Measurements from ENCODE around the gene FAM136A. TPM values are rescaled to one million over a fixed set of nuclear protein-coding genes. Genes with fewer than 3 reads are reported as not detected.
"Not testable (repeated sequence)": the region's sequence is repeated elsewhere in the genome, so short reads cannot be mapped to it uniquely, and the experiment has no call there.

Gene FAM136A
- total RNA-seq, 1 experiment from 2014 or later, result 77.7 TPM

DNA sequence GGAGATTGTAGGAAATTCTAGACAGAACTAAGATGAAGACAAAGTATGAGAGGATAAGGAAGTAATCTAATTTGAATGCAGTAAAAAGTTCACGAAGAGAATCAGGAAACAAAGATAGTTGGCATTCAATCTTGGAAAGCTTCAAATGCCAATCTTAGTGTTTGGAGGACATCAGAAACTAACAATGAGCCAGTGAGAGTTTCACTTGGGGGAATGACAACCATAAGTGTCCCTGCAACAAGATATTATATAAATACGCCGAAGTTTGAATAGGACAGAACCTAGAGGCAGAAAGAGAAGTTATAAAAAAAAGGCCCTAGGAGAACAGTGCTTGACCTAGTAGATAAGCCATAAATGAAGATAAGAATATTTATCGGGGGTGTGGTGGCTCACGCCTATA, 19.4 kb downstream of the FAM136A start:
- no peak overlapping the region for H3K27ac ChIP-seq (ENCODE audit: low read depth, low read length, poor library complexity, severe bottlenecking)
- intact Hi-C loops (cut with micrococcal nuclease; ENCODE audit: unreplicated experiment), result no loop called here

DNA sequence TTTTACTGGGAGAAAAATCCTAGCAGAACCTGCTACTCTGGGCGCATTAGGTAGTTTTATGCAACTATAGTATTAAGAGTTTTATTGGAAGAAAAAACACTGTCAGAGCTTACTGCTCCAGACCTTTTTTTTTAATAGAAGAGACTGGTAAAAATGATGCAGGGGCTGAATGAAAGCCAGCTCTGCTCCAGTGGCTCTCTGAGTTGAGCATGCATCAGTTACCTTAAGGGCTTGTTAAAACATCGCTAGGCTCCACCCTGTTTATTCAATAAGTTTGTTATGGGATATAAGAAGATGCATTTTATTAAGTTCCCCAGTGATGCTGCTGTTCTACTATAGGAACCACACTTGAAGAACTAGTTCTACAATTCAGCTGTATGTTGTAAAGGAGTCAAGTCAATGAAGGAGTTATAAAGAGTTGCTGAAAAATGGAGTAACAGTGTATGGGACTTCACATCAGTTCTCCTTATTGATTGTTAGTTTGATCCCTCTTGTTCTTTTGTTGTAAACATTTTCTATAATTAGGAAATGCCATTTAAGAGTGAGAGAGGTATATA, 21.5 kb downstream of the FAM136A start:
- Histone ChIP-seq H3K36me3 (ENCODE audit: insufficient read depth, low read length, poor library complexity, severe bottlenecking) (peaks cover 70% of the 10 kb centered on the region), H3K4me3 (ENCODE audit: low read depth, low read length, poor library complexity, severe bottlenecking) (no peak overlapping the region), H3K27me3 (replicated peaks; ENCODE audit: insufficient read depth, low read depth, low read length, poor library complexity) (no peaks in the 10 kb centered on the region), H3K9me3 (ENCODE audit: low read depth, low read length, poor library complexity, severe bottlenecking) (no peaks in the 10 kb centered on the region), H3K27ac (ENCODE audit: low read depth, low read length, poor library complexity, severe bottlenecking) (no peak overlapping the region), H3K4me1 (ENCODE audit: insufficient read depth, low read length, poor library complexity, severe bottlenecking) (no peaks in the 10 kb centered on the region)
- ChIA-PET CTCF (no interaction called here), POLR2A (ENCODE audit: low non-redundant PET) (no interaction called here)
- no peak for TF ChIP-seq EZH2 (IDR thresholded peaks at IDR 0.05; ENCODE audit: borderline replicate concordance, low read depth, low read length, poor library complexity, severe bottlenecking)
- TF ChIP-seq, protein P1, sequence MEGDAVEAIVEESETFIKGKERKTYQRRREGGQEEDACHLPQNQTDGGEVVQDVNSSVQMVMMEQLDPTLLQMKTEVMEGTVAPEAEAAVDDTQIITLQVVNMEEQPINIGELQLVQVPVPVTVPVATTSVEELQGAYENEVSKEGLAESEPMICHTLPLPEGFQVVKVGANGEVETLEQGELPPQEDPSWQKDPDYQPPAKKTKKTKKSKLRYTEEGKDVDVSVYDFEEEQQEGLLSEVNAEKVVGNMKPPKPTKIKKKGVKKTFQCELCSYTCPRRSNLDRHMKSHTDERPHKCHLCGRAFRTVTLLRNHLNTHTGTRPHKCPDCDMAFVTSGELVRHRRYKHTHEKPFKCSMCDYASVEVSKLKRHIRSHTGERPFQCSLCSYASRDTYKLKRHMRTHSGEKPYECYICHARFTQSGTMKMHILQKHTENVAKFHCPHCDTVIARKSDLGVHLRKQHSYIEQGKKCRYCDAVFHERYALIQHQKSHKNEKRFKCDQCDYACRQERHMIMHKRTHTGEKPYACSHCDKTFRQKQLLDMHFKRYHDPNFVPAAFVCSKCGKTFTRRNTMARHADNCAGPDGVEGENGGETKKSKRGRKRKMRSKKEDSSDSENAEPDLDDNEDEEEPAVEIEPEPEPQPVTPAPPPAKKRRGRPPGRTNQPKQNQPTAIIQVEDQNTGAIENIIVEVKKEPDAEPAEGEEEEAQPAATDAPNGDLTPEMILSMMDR (conservative IDR thresholded peaks at IDR 0.05; ENCODE audit: low read depth, low read length), result no peak
- DNase-seq (ENCODE audit: low spot score), result no peak
- BruUV-seq (replicated peaks), result no TSS peak
- intact Hi-C loops (cut with micrococcal nuclease; ENCODE audit: unreplicated experiment), result no loop called here

More for the DNA sequence above, 19.4 kb downstream of the FAM136A start:
- Histone ChIP-seq H3K27me3 (replicated peaks; ENCODE audit: insufficient read depth, low read depth, low read length, poor library complexity) (no peaks in the 10 kb centered on the region), H3K4me1 (ENCODE audit: insufficient read depth, low read length, poor library complexity, severe bottlenecking) (no peaks in the 10 kb centered on the region), H3K4me3 (ENCODE audit: low read depth, low read length, poor library complexity, severe bottlenecking) (no peak overlapping the region), H3K9me3 (ENCODE audit: low read depth, low read length, poor library complexity, severe bottlenecking) (no peaks in the 10 kb centered on the region), H3K36me3 (ENCODE audit: insufficient read depth, low read length, poor library complexity, severe bottlenecking) (peaks cover 81% of the 10 kb centered on the region)
- no TSS peak for BruUV-seq (replicated peaks)
- TF ChIP-seq, protein P1 (conservative IDR thresholded peaks at IDR 0.05; ENCODE audit: low read depth, low read length), result no peak
- no peak for TF ChIP-seq EZH2 (IDR thresholded peaks at IDR 0.05; ENCODE audit: borderline replicate concordance, low read depth, low read length, poor library complexity, severe bottlenecking)
- ChIA-PET CTCF (no interaction called here), POLR2A (ENCODE audit: low non-redundant PET) (no interaction called here)
- DNase-seq (ENCODE audit: low spot score), result no peak

DNA sequence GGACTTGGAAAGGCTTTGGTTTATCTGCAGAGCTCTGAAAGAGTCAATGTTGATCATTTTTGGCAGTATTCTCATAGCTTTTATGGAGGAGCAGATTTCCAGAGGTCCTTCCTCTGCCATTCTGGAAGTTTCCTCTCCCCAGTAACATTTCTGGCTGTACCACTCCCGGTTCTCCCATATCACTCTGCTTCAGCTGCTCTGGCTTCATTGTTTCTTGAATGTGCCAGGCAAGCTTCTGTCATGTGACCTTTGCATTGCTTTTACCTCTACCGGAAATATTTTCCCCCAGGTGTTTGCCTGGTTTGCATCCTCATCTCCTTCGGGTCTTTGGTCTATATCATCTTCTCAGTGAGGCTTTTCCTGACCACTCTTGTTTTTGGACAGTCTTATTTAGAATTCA, 31.5 kb downstream of the FAM136A start:
- intact Hi-C loops (cut with micrococcal nuclease; ENCODE audit: unreplicated experiment), result no loop called here
- ChIA-PET CTCF (no interaction called here), POLR2A (ENCODE audit: low non-redundant PET) (interaction anchor here (1.0 kb wide), 1 partner anchor 23 kb away, joined by 3 read pairs; the partner anchor contains the start of gene SNRPG)
- no peak for TF ChIP-seq EZH2 (IDR thresholded peaks at IDR 0.05; ENCODE audit: borderline replicate concordance, low read depth, low read length, poor library complexity, severe bottlenecking)
- TF ChIP-seq, protein P1 (conservative IDR thresholded peaks at IDR 0.05; ENCODE audit: low read depth, low read length), result no peak
- Histone ChIP-seq H3K27me3 (replicated peaks; ENCODE audit: insufficient read depth, low read depth, low read length, poor library complexity) (no peaks in the 10 kb centered on the region), H3K4me3 (ENCODE audit: low read depth, low read length, poor library complexity, severe bottlenecking) (no peak overlapping the region), H3K27ac (ENCODE audit: low read depth, low read length, poor library complexity, severe bottlenecking) (no peak overlapping the region), H3K4me1 (ENCODE audit: insufficient read depth, low read length, poor library complexity, severe bottlenecking) (no peaks in the 10 kb centered on the region), H3K36me3 (ENCODE audit: insufficient read depth, low read length, poor library complexity, severe bottlenecking) (no peaks in the 10 kb centered on the region), H3K9me3 (ENCODE audit: low read depth, low read length, poor library complexity, severe bottlenecking) (no peaks in the 10 kb centered on the region)
- no TSS peak for BruUV-seq (replicated peaks)
- DNase-seq (ENCODE audit: low spot score), result no peak

DNA sequence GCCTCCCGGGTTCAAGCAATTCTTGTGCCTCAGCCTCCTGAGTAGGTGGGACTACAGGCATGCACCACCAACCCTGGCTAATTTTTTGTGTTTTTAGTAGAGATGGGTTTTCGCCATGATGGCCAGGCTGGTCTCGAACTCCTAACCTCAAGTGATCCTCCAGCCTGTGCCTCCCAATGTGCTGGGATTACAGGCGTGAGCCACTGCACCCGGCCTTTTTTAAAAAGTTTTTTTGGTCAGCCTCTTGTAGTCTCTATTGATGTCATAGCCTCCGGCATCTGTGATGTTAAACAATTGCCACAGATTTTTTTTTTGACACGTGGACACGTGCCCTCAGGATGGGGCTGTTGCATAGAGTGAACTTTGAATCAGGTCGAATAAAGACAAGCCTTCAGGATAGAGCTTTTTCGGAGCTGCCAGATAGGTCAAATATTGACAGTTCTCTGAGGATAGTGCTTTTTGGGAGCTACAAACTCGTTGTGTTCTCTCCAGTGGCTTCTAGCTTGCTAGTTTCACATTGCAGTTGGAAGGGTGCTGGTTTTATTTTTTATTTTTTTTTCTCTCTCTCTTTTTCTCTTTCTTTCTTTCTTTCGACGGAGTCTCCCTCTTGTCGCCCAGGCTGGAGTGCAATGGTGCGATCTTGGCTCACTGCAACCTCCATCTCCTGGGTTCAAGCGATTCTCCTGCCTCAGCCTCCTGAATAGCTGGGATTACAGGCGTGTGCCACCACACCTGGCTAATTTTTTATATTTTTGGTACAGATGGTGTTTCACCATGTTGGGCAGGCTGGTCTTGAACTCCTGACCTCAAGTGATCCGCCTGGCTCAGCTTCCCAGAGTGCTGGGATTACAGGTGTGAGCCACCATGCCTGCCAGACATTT, 32.2 kb downstream of the FAM136A start:
- POLR2A ChIA-PET (ENCODE audit: low non-redundant PET), result interaction anchor here (1.0 kb wide), 1 partner anchor 24 kb away, joined by 3 read pairs; the partner anchor contains the start of gene SNRPG
- intact Hi-C loops (cut with micrococcal nuclease; ENCODE audit: unreplicated experiment); H3K36me3 ChIP-seq (ENCODE audit: insufficient read depth, low read length, poor library complexity, severe bottlenecking); H3K27ac ChIP-seq (ENCODE audit: low read depth, low read length, poor library complexity, severe bottlenecking); H3K27me3 ChIP-seq (replicated peaks; ENCODE audit: insufficient read depth, low read depth, low read length, poor library complexity); H3K9me3 ChIP-seq (ENCODE audit: low read depth, low read length, poor library complexity, severe bottlenecking); DNase-seq (ENCODE audit: low spot score); H3K4me1 ChIP-seq (ENCODE audit: insufficient read depth, low read length, poor library complexity, severe bottlenecking); H3K4me3 ChIP-seq (ENCODE audit: low read depth, low read length, poor library complexity, severe bottlenecking); CTCF ChIA-PET; BruUV-seq (replicated peaks): not testable (repeated sequence)

DNA sequence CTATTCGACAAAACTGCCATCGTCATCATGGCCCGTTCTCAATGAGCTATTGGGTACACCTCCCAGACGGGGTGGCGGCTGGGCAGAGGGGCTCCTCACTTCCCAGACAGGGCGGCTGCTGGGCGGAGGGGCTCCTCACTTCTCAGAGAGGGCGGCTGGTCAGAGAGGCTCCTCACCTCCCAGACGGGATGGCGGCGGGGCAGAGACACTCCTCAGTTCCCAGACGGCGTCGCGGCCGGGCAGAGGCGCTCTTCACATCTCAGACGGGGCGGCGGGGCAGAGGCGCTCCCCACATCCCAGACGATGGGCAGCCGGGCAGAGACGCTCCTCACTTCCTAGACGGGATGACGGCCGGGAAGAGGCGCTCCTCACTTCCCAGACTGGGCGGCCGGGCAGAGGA, 34.9 kb downstream of the FAM136A start:
- H3K36me3 ChIP-seq (ENCODE audit: insufficient read depth, low read length, poor library complexity, severe bottlenecking); H3K4me1 ChIP-seq (ENCODE audit: insufficient read depth, low read length, poor library complexity, severe bottlenecking); POLR2A ChIA-PET (ENCODE audit: low non-redundant PET); BruUV-seq (replicated peaks); H3K9me3 ChIP-seq (ENCODE audit: low read depth, low read length, poor library complexity, severe bottlenecking); H3K27ac ChIP-seq (ENCODE audit: low read depth, low read length, poor library complexity, severe bottlenecking); CTCF ChIA-PET; DNase-seq (ENCODE audit: low spot score); H3K4me3 ChIP-seq (ENCODE audit: low read depth, low read length, poor library complexity, severe bottlenecking); intact Hi-C loops (cut with micrococcal nuclease; ENCODE audit: unreplicated experiment); H3K27me3 ChIP-seq (replicated peaks; ENCODE audit: insufficient read depth, low read depth, low read length, poor library complexity): not testable (repeated sequence)

All from A673 (cell line).